ENCODE results near the gene SH2D1B. TPM values are rescaled to one million over a fixed set of nuclear protein-coding genes. Genes with fewer than 3 reads are reported as not detected.

Gene SH2D1B
- total and polyA plus RNA-seq, 8 donors: 0.33 to 0.73 TPM; not detected in 6

GRCh38 chr1:162375463-162375862 lies 36.5 kb downstream of the SH2D1B start:
- no peak overlapping the region for H3K27ac ChIP-seq
- H3K9me3 ChIP-seq: no peaks in the 10 kb centered on the region
- no peak overlapping the region for H3K4me3 ChIP-seq
- peaks cover 0 to 12% (median 8%) of the 10 kb centered on the region in 4 donors for H3K4me1 ChIP-seq
- no peaks in the 10 kb centered on the region for H3K27me3 ChIP-seq
- 81 to 87% (median 85%) methylated on average over 6 to 8 of the region's 8 CpGs for WGBS, 5 donors
- TF ChIP-seq EP300 (IDR thresholded peaks at IDR 0.05): no peak
- no peak for TF ChIP-seq CTCF (IDR thresholded peaks at IDR 0.05)
- no peak for TF ChIP-seq POLR2AphosphoS5 (IDR thresholded peaks at IDR 0.05)
- no peak for TF ChIP-seq POLR2A (IDR thresholded peaks at IDR 0.05)
- H3K36me3 ChIP-seq: peaks cover 3 to 17% (median 10%) of the 10 kb centered on the region in 4 donors
- intact Hi-C loops (cut with DNase I; ENCODE audit: low total_unique reads): no loop called here
- peak in 1 of 2 donors; percentile 7 for DNase-seq

GRCh38 chr1:162374406-162374805 lies 37.5 kb downstream of the SH2D1B start:
- Histone ChIP-seq H3K4me1 (peaks cover 0 to 12% (median 8%) of the 10 kb centered on the region in 4 donors), H3K36me3 (peaks cover 3 to 17% (median 10%) of the 10 kb centered on the region in 4 donors), H3K27ac (no peak overlapping the region), H3K9me3 (no peaks in the 10 kb centered on the region), H3K27me3 (no peaks in the 10 kb centered on the region), H3K4me3 (no peak overlapping the region)
- DNase-seq: no peak
- intact Hi-C loops (cut with DNase I; ENCODE audit: low total_unique reads): no loop called here
- TF ChIP-seq EP300 (IDR thresholded peaks at IDR 0.05): no peak
- 85 to 94% (median 90%) methylated on average over 9 of the region's 9 CpGs for WGBS, 5 donors

GRCh38 chr1:162373541-162374260 lies 38.2 kb downstream of the SH2D1B start:
- TF ChIP-seq EP300 (IDR thresholded peaks at IDR 0.05) (no peak), CTCF (IDR thresholded peaks at IDR 0.05) (no peak), POLR2AphosphoS5 (IDR thresholded peaks at IDR 0.05) (no peak), POLR2A (IDR thresholded peaks at IDR 0.05) (no peak)
- intact Hi-C loops (cut with DNase I; ENCODE audit: low total_unique reads): no loop called here
- Histone ChIP-seq H3K9me3 (no peaks in the 10 kb centered on the region), H3K27me3 (no peaks in the 10 kb centered on the region), H3K4me1 (peaks cover 0 to 12% (median 8%) of the 10 kb centered on the region in 4 donors), H3K4me3 (no peak overlapping the region), H3K27ac (no peak overlapping the region), H3K36me3 (peaks cover 3 to 19% (median 10%) of the 10 kb centered on the region in 4 donors)
- DNase-seq: no peak
- WGBS, 5 donors: 90 to 94% (median 94%) methylated on average over 8 of the region's 8 CpGs

- Histone ChIP-seq H3K9me3 (no peaks in the 10 kb centered on the region), H3K27ac (no peak overlapping the region), H3K36me3 (peaks cover 4 to 24% (median 12%) of the 10 kb centered on the region in 4 donors), H3K4me1 (peaks cover 0 to 12% (median 8%) of the 10 kb centered on the region in 4 donors), H3K27me3 (no peaks in the 10 kb centered on the region), H3K4me3 (no peak overlapping the region)
- 33 to 67% (median 55%) methylated on average over 1 of the region's 1 CpG for WGBS, 5 donors
- DNase-seq: no peak
- intact Hi-C loops (cut with DNase I; ENCODE audit: low total_unique reads): no loop called here
- no peak for TF ChIP-seq POLR2AphosphoS5 (IDR thresholded peaks at IDR 0.05)
- TF ChIP-seq EP300 (IDR thresholded peaks at IDR 0.05): no peak
- TF ChIP-seq POLR2A (IDR thresholded peaks at IDR 0.05): no peak
- TF ChIP-seq CTCF (IDR thresholded peaks at IDR 0.05): no peak
These were observed 38.9 kb downstream of the SH2D1B start for GRCh38 chr1:162373072-162373427.
